UCSD-AML1 (cell line): ENCODE results near the gene KANK2.
"Not testable (repeated sequence)": the region's sequence is repeated elsewhere in the genome, so short reads cannot be mapped to it uniquely, and the experiment has no call there.

ENCODE experiments used
- DNase-seq: peaks from one replicate; lab custom pipeline; 2025; ENCODE audit not compliant: unreplicated experiment; lab: John Stamatoyannopoulos, UW

The KANK2 gene

GRCh38 chr19:11198769-11199424 lies 1.6 kb upstream of the KANK2 start:
- no peak for DNase-seq

- no peak for DNase-seq
These were observed 810 bp upstream of the KANK2 start for GRCh38 chr19:11198175-11198534.

GRCh38 chr19:11196406-11197287 lies 698 bp downstream of the KANK2 start:
- peak; percentile 33 for DNase-seq

GRCh38 chr19:11195681-11196080 lies 1.7 kb downstream of the KANK2 start:
- no peak for DNase-seq

GRCh38 chr19:11194656-11195558 lies 2.4 kb downstream of the KANK2 start:
- peak; percentile 59 for DNase-seq

GRCh38 chr19:11194173-11194572 lies 3.2 kb downstream of the KANK2 start:
- no peak for DNase-seq

GRCh38 chr19:11192957-11193939 lies 4.1 kb downstream of the KANK2 start:
- DNase-seq, result no peak

- no peak for DNase-seq
These were observed 5.4 kb downstream of the KANK2 start for GRCh38 chr19:11191934-11192333.

GRCh38 chr19:11191273-11191755 lies 6.0 kb downstream of the KANK2 start:
- DNase-seq, result peak; percentile 53

GRCh38 chr19:11190501-11190900 lies 6.8 kb downstream of the KANK2 start:
- DNase-seq, result no peak

- no peak for DNase-seq
These were observed 9.9 kb downstream of the KANK2 start for GRCh38 chr19:11187441-11187840.

GRCh38 chr19:11182994-11183393 lies 14.4 kb downstream of the KANK2 start:
- DNase-seq, result no peak

GRCh38 chr19:11181488-11181887 lies 15.9 kb downstream of the KANK2 start:
- no peak for DNase-seq

GRCh38 chr19:11180975-11181374 lies 16.4 kb downstream of the KANK2 start:
- not testable (repeated sequence) for DNase-seq

- no peak for DNase-seq
These were observed 17.0 kb downstream of the KANK2 start for GRCh38 chr19:11180346-11180745.

GRCh38 chr19:11179716-11180297 lies 17.5 kb downstream of the KANK2 start:
- no peak for DNase-seq

GRCh38 chr19:11179145-11179465 lies 18.2 kb downstream of the KANK2 start:
- not testable (repeated sequence) for DNase-seq

- no peak for DNase-seq
These were observed 19.8 kb downstream of the KANK2 start for GRCh38 chr19:11177592-11177991.

- DNase-seq, result no peak
These were observed 20.7 kb downstream of the KANK2 start for GRCh38 chr19:11176466-11177193.
